ENCODE measurements around the gene XYLT1.

DNA sequence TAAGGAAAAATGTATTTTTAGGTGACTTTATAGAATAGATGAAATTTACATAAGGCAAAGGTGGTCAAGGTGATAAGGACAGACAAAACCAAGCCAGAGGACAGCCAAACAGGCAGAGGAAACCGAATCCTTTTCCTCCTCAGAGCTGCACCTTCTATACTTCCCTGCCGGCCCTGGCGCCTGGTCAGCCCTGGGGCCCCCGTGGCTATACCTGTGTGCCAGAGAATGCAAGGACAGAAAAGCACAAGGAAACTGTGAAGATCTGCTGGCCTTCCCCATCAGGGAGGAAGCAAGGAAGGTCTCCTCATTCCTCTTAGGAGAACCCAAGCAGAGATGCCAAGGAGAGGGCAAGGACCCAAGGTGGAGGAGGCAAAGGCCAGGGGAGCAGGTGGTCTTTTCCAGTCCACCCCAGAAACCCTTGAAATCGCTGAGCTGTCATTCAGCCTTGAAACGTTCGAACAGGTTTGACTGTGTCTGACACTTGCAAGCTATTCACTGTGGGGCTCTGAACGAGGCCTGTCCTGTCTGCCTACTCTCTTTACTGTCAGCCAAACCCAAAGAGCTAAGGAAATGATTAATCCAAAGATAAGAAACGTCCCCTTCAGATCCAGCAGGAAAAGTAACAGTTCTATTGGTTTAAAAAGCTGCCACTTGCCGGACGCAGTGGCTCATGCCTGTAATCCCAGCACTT is 114.4 kb downstream of the XYLT1 start:
- TF ChIP-seq, protein P1, sequence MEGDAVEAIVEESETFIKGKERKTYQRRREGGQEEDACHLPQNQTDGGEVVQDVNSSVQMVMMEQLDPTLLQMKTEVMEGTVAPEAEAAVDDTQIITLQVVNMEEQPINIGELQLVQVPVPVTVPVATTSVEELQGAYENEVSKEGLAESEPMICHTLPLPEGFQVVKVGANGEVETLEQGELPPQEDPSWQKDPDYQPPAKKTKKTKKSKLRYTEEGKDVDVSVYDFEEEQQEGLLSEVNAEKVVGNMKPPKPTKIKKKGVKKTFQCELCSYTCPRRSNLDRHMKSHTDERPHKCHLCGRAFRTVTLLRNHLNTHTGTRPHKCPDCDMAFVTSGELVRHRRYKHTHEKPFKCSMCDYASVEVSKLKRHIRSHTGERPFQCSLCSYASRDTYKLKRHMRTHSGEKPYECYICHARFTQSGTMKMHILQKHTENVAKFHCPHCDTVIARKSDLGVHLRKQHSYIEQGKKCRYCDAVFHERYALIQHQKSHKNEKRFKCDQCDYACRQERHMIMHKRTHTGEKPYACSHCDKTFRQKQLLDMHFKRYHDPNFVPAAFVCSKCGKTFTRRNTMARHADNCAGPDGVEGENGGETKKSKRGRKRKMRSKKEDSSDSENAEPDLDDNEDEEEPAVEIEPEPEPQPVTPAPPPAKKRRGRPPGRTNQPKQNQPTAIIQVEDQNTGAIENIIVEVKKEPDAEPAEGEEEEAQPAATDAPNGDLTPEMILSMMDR (IDR thresholded peaks at IDR 0.05), result no peak
- TF ChIP-seq POLR2A (IDR thresholded peaks at IDR 0.05), result no peak
